Activated CD4-positive, alpha-beta memory T cell treated with anti-CD3 and anti-CD28 coated beads, Interleukin-2, amount 10 ng/mL, durations not matched to agents 7 days and 5 days (primary cell): ENCODE measurements around the gene IFNLR1. TPM values are rescaled to one million over a fixed set of nuclear protein-coding genes. Genes with fewer than 3 reads are reported as not detected.

Experiments
- CTCF ChIA-PET: fragments of 350-600 bp; sonication (Branson Sonifier 250); formaldehyde crosslinking; loops from one replicate; lab custom pipeline; 2021; ENCODE audit warnings: antibody characterized with exemption, inconsistent platforms; lab: Charles Lee
- POLR2A ChIA-PET: fragments of 350-600 bp; sonication (Branson Sonifier 250); formaldehyde crosslinking; loops from one replicate; lab custom pipeline; 2021; ENCODE audit warnings: antibody characterized with exemption; lab: Charles Lee
- DNase-seq: peaks from one replicate; pipeline ENCODE4 v3.0.0-alpha.2; 2020
- H3K27ac Mint-ChIP-seq: one replicate; pipeline ENCODE4 v1.8.0; 2021; ENCODE audit warnings: mild to moderate bottlenecking, mixed read lengths
- H3K27me3 Mint-ChIP-seq: one replicate; pipeline ENCODE4 v1.8.0; 2021; ENCODE audit warnings: mixed read lengths
- H3K36me3 Mint-ChIP-seq: one replicate; pipeline ENCODE4 v1.8.0; 2021; ENCODE audit warnings: low read depth, mixed read lengths
- H3K4me1 Mint-ChIP-seq: one replicate; pipeline ENCODE4 v1.8.0; 2021; ENCODE audit warnings: mixed read lengths
- H3K4me3 Mint-ChIP-seq: one replicate; pipeline ENCODE4 v1.8.0; 2021; ENCODE audit warnings: mild to moderate bottlenecking, mixed read lengths
- H3K9me3 Mint-ChIP-seq: one replicate; pipeline ENCODE4 v1.8.0; 2021; ENCODE audit warnings: mixed read lengths
- total RNA-seq, 2 experiments: library from RNA; stranded (reverse); gene quantifications; one replicate each; pipeline ENCODE4 v1.2.3, GENCODE V29; 2021

Gene IFNLR1
- total RNA-seq, 2 experiments from 2014 or later: 6.0 to 6.1 TPM

GRCh38 chr1:24152631-24153494, 34.2 kb downstream of the IFNLR1 start:
- POLR2A ChIA-PET: interaction anchor here (1.1 kb wide), 1 partner anchor 37 kb away, joined by 3 read pairs; no protein-coding TSS in a partner anchor
- no peak for DNase-seq
- Mint-ChIP-seq H3K36me3 (no peaks in the 10 kb centered on the region), H3K4me1 (peaks cover 25% of the 10 kb centered on the region), H3K27me3 (peaks cover 25% of the 10 kb centered on the region), H3K9me3 (no peaks in the 10 kb centered on the region), H3K27ac (no peak overlapping the region), H3K4me3 (no peak overlapping the region)
- CTCF ChIA-PET: interaction anchor here (0.6 to 5.3 kb wide), 5 partner anchors 46 to 242 kb away, joined by 3 to 36 read pairs (median 4); no protein-coding TSS in a partner anchor

GRCh38 chr1:24151175-24151533, 35.9 kb downstream of the IFNLR1 start:
- Mint-ChIP-seq H3K36me3 (no peaks in the 10 kb centered on the region), H3K27ac (no peak overlapping the region)

GRCh38 chr1:24150234-24151174, 36.6 kb downstream of the IFNLR1 start:
- H3K4me1 Mint-ChIP-seq: peaks cover 25% of the 10 kb centered on the region
- ChIA-PET CTCF (interaction anchor here (0.6 to 3.0 kb wide), 58 partner anchors 9 to 1121 kb away, joined by 3 to 94 read pairs (median 4); partner anchors contain the start of genes CLIC4, IFNLR1, NIPAL3 and RCAN3), POLR2A (interaction anchor here (0.7 to 2.7 kb wide), 12 partner anchors 9 to 492 kb away, joined by 3 to 22 read pairs (median 4); partner anchors contain the start of genes IFNLR1, PNRC2 and SRRM1)
- H3K4me3 Mint-ChIP-seq: peak overlapping the region; percentile 48
- H3K27ac Mint-ChIP-seq: no peak overlapping the region
- H3K9me3 Mint-ChIP-seq: no peaks in the 10 kb centered on the region
- H3K36me3 Mint-ChIP-seq: no peaks in the 10 kb centered on the region
- DNase-seq: peak; percentile 90
- peaks cover 33% of the 10 kb centered on the region for H3K27me3 Mint-ChIP-seq

More at GRCh38 chr1:24151175-24151533, 35.9 kb downstream of the IFNLR1 start:
- ChIA-PET POLR2A (interaction anchor here (1.0 to 2.7 kb wide), 2 partner anchors 40 to 170 kb away, joined by 3 to 22 read pairs; no protein-coding TSS in a partner anchor), CTCF (interaction anchor here (0.6 to 5.3 kb wide), 22 partner anchors 9 to 484 kb away, joined by 3 to 94 read pairs (median 6); partner anchors contain the start of genes IFNLR1, NIPAL3 and STPG1)
- Mint-ChIP-seq H3K4me3 (no peak overlapping the region), H3K9me3 (no peaks in the 10 kb centered on the region), H3K4me1 (peaks cover 25% of the 10 kb centered on the region), H3K27me3 (peaks cover 30% of the 10 kb centered on the region)
- DNase-seq: no peak

- Mint-ChIP-seq H3K4me1 (peaks cover 25% of the 10 kb centered on the region), H3K36me3 (no peaks in the 10 kb centered on the region), H3K4me3 (no peak overlapping the region), H3K9me3 (no peaks in the 10 kb centered on the region), H3K27ac (peak overlapping the region; percentile 18), H3K27me3 (peaks cover 33% of the 10 kb centered on the region)
- ChIA-PET POLR2A (interaction anchor here (0.7 to 2.7 kb wide), 11 partner anchors 8 to 493 kb away, joined by 3 to 22 read pairs (median 4); partner anchors contain the start of genes IFNLR1, PNRC2 and SRRM1), CTCF (interaction anchor here (0.6 to 3.0 kb wide), 55 partner anchors 9 to 1120 kb away, joined by 3 to 94 read pairs (median 4); partner anchors contain the start of genes CLIC4, IFNLR1, NIPAL3 and RCAN3)
- DNase-seq: peak; percentile 61
These were observed 37.2 kb downstream of the IFNLR1 start for GRCh38 chr1:24149866-24150233.

GRCh38 chr1:24147816-24148215, 39.3 kb downstream of the IFNLR1 start:
- no peak overlapping the region for H3K4me3 Mint-ChIP-seq
- H3K9me3 Mint-ChIP-seq: no peaks in the 10 kb centered on the region
- ChIA-PET POLR2A (interaction anchor here (0.7 kb wide), 1 partner anchor 21 kb away, joined by 3 read pairs; no protein-coding TSS in a partner anchor), CTCF (interaction anchor here (1.0 to 2.3 kb wide), 4 partner anchors 50 to 244 kb away, joined by 3 to 11 read pairs (median 6); no protein-coding TSS in a partner anchor)
- no peak for DNase-seq
- H3K4me1 Mint-ChIP-seq: peaks cover 25% of the 10 kb centered on the region
- H3K27me3 Mint-ChIP-seq: peaks cover 33% of the 10 kb centered on the region
- no peaks in the 10 kb centered on the region for H3K36me3 Mint-ChIP-seq
- no peak overlapping the region for H3K27ac Mint-ChIP-seq

GRCh38 chr1:24147194-24147593, 39.9 kb downstream of the IFNLR1 start:
- H3K4me1 Mint-ChIP-seq: peaks cover 25% of the 10 kb centered on the region
- H3K36me3 Mint-ChIP-seq: no peaks in the 10 kb centered on the region
- POLR2A ChIA-PET: no interaction called here
- peaks cover 28% of the 10 kb centered on the region for H3K27me3 Mint-ChIP-seq
- DNase-seq: no peak
- CTCF ChIA-PET: interaction anchor here (1.0 to 2.3 kb wide), 3 partner anchors 51 to 244 kb away, joined by 3 to 11 read pairs (median 9); no protein-coding TSS in a partner anchor
- no peak overlapping the region for H3K27ac Mint-ChIP-seq
- no peak overlapping the region for H3K4me3 Mint-ChIP-seq
- no peaks in the 10 kb centered on the region for H3K9me3 Mint-ChIP-seq

GRCh38 chr1:24142546-24143534, 44.2 kb downstream of the IFNLR1 start, which contains the start of gene IL22RA1:
TSS of gene IL22RA1 (minus strand) at chr1:24143140. CDS start at chr1:24143082, 58 bp downstream.
- H3K36me3 Mint-ChIP-seq: no peaks in the 10 kb centered on the region
- DNase-seq: no peak
- H3K27ac Mint-ChIP-seq: no peak within 1 kb of the TSS
- H3K4me1 Mint-ChIP-seq: peaks cover 5% of the 10 kb centered on the region
- H3K4me3 Mint-ChIP-seq: no peak within 1 kb of the TSS
- ChIA-PET CTCF (interaction anchor here (1.7 kb wide), 1 partner anchor 72 kb away, joined by 4 read pairs; no protein-coding TSS in a partner anchor), POLR2A (interaction anchor here (1.2 kb wide), 1 partner anchor 7 kb away, joined by 3 read pairs; no protein-coding TSS in a partner anchor)
- H3K9me3 Mint-ChIP-seq: no peaks in the 10 kb centered on the region
- peaks cover 8% of the 10 kb centered on the region for H3K27me3 Mint-ChIP-seq

GRCh38 chr1:24141311-24141997, 45.6 kb downstream of the IFNLR1 start:
- no peak for DNase-seq
- ChIA-PET CTCF (interaction anchor here (1.1 to 3.8 kb wide), 2 partner anchors 9 to 10 kb away, joined by 3 to 22 read pairs; no protein-coding TSS in a partner anchor), POLR2A (interaction anchor here (1.2 kb wide), 1 partner anchor 9 kb away, joined by 3 read pairs; no protein-coding TSS in a partner anchor)
- Mint-ChIP-seq H3K27me3 (peaks cover 8% of the 10 kb centered on the region), H3K9me3 (no peaks in the 10 kb centered on the region), H3K4me1 (peaks cover 5% of the 10 kb centered on the region), H3K36me3 (no peaks in the 10 kb centered on the region), H3K4me3 (no peak overlapping the region), H3K27ac (no peak overlapping the region)

- Mint-ChIP-seq H3K27me3 (peaks cover 6% of the 10 kb centered on the region), H3K36me3 (no peaks in the 10 kb centered on the region), H3K4me3 (no peak overlapping the region), H3K27ac (no peak overlapping the region), H3K4me1 (peaks cover 5% of the 10 kb centered on the region), H3K9me3 (no peaks in the 10 kb centered on the region)
- ChIA-PET CTCF (interaction anchor here (3.8 kb wide), 1 partner anchor 9 kb away, joined by 22 read pairs; no protein-coding TSS in a partner anchor), POLR2A (no interaction called here)
- no peak for DNase-seq
These were observed 46.3 kb downstream of the IFNLR1 start for GRCh38 chr1:24140741-24141181.

- CTCF ChIA-PET: interaction anchor here (3.8 kb wide), 1 partner anchor 10 kb away, joined by 22 read pairs; no protein-coding TSS in a partner anchor
- Mint-ChIP-seq H3K27ac (no peak overlapping the region), H3K9me3 (no peaks in the 10 kb centered on the region), H3K27me3 (peaks cover 7% of the 10 kb centered on the region), H3K36me3 (no peaks in the 10 kb centered on the region), H3K4me1 (peaks cover 5% of the 10 kb centered on the region), H3K4me3 (no peak overlapping the region)
- no peak for DNase-seq
- POLR2A ChIA-PET: no interaction called here
These were observed 47.2 kb downstream of the IFNLR1 start for GRCh38 chr1:24139841-24140425.
